Measurements from ENCODE around the gene RPL5.

DNA sequence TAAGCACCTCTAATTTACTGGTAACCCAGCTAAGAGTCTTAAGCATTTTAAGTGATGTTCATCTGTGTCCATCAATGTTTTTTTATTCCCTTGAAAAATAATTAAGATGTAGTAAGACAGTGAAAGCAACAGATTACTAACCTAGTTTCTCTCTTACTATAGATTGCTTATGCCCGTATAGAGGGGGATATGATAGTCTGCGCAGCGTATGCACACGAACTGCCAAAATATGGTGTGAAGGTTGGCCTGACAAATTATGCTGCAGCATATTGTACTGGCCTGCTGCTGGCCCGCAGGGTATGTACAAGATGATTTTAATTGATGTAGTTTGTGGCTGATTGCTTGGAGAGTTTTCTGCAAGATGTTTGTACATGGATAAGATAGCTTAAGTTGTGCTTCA, 2.8 kb downstream of the RPL5 start:
- TF ChIP-seq, protein P1, sequence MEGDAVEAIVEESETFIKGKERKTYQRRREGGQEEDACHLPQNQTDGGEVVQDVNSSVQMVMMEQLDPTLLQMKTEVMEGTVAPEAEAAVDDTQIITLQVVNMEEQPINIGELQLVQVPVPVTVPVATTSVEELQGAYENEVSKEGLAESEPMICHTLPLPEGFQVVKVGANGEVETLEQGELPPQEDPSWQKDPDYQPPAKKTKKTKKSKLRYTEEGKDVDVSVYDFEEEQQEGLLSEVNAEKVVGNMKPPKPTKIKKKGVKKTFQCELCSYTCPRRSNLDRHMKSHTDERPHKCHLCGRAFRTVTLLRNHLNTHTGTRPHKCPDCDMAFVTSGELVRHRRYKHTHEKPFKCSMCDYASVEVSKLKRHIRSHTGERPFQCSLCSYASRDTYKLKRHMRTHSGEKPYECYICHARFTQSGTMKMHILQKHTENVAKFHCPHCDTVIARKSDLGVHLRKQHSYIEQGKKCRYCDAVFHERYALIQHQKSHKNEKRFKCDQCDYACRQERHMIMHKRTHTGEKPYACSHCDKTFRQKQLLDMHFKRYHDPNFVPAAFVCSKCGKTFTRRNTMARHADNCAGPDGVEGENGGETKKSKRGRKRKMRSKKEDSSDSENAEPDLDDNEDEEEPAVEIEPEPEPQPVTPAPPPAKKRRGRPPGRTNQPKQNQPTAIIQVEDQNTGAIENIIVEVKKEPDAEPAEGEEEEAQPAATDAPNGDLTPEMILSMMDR (conservative IDR thresholded peaks at IDR 0.05; ENCODE audit: low read depth, low read length), result no peak
- TF ChIP-seq EZH2 (IDR thresholded peaks at IDR 0.05; ENCODE audit: borderline replicate concordance, low read depth, low read length, poor library complexity, severe bottlenecking), result no peak

Measured in A673 (cell line).